ENCODE results near the gene ATRIP.
A peak's percentile ranks its signal among the peaks of the same experiment; 100 is the strongest.
"Not testable (repeated sequence)": the region's sequence is repeated elsewhere in the genome, so short reads cannot be mapped to it uniquely, and the experiment has no call there.

The ATRIP gene

DNA sequence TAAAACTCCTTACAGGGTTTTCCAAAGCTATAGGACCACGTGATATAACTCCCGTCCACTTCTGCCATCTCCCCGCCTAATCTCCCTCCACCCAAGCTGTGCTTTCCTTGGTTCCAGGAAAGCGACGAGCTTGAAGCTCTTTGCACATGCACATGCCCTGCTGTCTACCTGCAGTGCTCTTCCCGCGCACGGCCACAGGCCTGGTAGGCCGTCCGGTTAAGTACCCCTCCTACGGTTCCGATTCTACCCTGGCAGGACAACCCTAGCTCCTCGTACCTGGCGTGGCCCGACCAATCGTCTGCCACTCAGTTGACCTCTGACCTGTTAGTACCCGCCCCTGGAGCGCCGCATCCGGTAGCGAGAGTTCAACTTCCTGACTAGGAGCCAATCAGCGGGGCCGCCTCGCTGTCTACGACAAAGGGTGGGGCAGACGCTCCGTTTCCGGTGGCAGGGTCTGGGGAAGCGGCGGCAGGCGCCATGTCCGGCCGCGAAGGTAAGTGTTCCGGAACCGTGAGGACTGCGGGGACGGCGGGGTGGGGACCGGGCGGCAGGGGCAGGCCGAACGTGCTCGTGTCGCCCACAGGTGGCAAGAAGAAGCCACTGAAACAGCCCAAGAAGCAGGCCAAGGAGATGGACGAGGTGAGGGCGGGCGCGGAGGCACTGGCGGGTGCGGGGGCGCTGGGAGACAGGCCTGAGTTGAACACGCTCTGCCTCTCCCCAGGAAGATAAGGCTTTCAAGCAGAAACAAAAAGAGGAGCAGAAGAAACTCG, 6.5 kb upstream of the ATRIP start, which contains the start of the genes CCDC51 and TMA7:
Gene CCDC51 (minus strand): TSS at position 300 of the 770 bp plus-strand sequence. CDS start 4,991 bp downstream, outside the sequence.
Gene TMA7 (plus strand): TSS at position 438 of the 770 bp plus-strand sequence. CDS start 40 bp downstream, at position 478.
- DNase-seq = peak; percentile 93

DNA sequence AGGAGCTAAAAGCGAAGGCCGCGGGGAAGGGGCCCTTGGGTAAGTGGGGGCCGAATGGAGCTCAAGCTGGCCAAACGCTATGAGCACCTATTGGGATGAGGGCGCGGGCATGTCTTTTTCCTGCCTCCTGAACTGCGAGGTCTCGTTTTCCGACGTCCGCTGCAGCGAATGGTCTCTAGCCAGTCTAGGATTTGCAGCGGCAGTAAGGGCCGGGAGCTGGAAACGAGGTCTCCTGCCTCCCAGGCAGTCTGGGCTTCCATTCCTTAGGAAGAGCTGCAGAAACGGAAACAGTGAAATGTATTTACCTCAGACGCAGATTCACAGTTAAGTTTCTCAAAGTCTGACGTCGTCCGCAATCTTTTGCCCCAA, 6.0 kb upstream of the ATRIP start:
- no peak for DNase-seq

DNA sequence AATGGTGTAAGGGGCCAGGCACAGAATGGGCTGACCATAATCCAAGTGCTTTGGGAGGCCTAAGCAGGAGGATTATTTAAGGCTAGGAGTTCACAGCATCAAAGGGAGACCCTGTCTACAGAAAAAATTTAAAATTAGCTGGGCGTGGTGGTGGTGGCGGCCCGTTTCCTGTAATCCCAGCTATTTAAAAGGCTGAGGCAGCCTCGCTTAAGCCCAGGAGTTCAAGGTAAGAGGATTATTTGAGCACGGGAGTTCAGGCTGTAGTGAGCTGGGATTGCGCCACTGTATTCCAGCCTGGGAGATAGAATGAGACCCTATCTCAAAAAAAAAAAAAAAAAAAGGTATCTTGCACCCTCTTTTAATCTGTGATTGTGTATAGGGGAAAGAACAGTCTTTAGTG, 4.6 kb upstream of the ATRIP start:
- no peak for DNase-seq

DNA sequence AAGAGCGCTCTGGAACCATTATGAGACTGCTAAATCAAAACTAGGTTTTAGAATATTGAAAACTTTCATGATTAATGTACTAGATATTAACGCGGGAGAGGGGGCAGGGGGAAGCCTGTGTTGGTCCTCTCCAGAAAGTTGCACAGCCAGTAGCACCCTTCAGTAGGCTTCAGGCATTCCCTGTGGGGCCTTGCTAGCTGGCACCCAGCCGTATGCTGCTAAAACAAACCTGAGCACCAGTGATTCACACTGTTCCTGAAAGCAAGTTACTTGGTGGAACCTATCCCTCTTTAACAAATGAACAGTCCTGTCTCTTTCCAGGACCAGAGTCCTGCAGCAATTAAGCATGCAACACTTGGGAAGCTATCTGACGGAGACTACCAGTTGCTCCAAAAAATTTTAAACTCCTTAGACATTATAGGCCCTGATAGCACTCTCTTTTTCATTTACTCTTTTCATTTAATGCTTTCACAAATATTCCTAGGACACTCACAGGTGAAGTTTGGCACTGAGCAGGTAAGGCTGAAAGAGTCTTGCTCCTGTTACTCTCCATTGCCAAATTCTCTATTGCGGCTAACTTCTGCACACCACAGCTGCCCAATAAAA, 1.2 kb upstream of the ATRIP start:
- DNase-seq = no peak

DNA sequence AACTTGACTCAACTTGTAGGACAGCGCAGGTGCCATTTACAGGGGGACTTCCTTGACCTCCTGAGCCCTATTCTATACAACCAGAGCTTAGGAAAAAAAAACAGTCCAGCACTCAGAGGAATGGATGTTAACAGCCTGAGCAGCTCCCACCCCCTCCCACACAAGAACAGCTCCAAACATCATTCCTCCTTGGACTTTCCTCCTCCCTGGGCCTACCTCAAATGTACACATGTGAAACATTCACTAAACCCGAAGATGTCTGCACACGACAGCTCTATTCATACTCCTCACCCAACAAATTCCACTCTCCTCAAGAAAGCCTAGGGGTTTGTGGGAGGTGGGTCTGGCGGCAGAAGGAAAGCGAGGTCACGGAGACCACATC, 503 bp upstream of the ATRIP start:
- no peak for DNase-seq

DNA sequence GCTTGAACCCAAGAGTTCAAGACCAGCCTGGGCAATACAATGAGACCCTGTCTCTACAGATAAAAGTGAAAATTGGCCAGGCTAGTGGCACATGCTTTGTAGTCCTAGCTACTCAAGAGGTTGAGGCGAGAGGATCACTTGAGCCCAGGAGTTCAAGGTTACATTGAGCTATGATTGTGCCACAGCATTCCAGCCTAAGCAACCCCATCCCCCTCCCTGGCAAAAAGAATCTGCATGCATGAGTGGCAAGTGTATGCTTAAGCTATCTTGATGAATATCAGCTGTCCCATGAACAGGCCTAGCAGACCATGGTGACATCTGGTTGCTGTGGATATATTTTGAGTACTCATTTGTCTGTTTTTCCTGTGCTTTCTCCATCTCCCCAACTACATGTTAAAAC, 4.7 kb downstream of the ATRIP start:
- no peak for DNase-seq

DNA sequence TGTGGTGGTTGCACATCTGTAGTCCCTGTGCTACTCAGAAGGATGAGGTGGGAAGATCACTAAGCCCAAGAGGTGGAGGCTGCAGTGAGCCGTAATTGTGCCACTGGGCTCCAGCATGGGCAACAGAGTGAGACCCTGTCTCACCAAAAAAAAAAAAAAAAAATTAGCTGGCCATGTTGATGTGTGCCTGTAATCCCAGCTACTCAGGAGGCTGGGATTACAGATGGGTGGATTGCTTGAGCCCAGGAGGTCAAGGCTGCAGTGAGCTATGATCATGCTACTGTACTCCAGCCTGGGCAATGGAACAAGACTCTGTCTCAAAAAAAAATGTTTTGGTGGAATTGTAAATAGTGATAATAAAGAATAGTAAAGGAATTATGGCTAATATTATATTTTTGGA, 9.9 kb downstream of the ATRIP start:
- DNase-seq = no peak

DNA sequence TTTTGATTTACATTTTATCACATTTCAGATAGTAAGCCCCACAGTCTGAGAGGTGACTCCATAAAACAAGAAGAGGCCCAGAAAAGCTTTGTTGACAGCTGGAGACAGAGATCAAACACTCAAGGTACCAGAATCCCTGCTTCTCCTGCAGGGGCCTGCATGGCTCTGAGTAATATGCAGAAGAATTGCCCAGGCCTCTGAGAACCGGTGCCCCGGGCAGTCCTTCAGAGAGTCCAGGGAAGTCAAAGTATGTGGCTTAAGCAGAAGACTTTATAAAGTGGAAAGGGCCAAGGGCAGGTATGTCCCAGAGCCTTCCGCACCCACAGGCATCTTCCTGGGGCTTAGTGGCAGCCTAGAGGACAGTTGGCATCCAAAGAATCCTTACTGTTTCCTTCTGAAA, 12.8 kb downstream of the ATRIP start:
- DNase-seq = no peak

DNA sequence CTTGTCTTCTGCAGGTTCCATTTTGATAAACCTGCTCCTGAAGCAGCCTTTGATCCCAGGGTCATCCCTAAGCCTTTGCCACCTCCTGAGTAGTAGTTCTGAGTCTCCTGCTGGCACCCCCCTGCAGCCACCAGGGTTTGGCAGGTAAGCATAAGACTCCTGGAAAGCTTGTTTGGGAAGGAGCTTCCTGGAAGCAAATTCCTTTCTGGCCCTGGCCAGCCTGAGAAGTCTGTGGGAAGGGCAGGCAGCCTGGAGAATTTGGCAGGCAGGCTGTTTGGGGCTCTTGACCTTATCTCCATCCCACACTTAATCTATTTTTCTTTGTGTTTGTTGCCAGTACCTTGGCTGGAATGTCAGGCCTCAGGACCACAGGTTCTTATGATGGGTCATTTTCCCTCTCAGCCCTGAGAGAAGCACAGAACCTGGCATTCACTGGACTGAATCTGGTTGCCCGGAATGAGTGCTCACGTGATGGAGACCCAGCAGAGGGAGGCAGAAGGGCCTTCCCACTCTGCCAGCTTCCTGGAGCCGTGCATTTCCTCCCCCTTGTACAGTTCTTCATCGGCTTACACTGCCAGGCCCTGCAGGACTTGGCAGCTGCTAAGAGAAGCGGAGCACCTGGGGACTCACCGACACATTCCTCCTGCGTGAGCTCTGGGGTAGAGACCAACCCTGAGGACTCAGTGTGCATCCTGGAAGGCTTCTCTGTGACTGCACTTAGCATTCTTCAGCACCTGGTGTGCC, 13.4 kb downstream of the ATRIP start:
- no peak for DNase-seq

DNA sequence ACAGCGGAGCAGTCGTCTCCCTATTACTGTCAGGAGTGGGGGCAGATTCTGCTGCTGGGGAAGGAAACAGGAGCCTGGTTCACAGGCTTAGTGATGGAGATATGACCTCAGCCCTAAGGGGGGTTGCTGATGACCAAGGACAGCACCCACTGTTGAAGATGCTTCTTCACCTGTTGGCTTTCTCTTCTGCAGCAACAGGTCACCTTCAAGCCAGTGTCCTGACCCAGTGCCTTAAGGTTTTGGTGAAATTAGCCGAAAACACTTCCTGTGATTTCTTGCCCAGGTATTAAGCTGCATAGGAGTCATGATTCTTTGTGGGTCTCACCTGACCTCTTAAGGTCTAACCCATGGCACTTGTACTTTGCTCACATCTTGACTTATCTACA, 14.0 kb downstream of the ATRIP start:
- no peak for DNase-seq

DNA sequence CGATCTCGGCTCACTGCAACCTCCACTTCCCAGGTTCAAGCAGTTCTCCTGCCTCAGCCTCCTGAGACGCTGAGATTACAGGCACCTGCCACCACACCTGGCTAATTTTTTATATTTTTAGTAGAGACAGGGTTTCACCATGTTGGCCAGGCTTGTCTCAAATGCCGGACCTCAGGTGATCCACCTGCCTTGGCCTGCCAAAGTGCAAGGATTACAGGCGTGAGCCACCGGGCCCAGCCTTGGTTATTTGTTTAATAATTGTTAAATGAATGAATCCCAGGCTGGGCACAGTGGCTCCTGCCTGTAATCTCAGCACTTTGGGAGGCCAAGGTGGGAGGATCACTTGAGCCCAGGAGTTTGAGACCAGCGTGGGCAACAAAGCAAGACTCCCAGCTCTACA, 15.2 kb downstream of the ATRIP start:
- not testable (repeated sequence) for DNase-seq

DNA sequence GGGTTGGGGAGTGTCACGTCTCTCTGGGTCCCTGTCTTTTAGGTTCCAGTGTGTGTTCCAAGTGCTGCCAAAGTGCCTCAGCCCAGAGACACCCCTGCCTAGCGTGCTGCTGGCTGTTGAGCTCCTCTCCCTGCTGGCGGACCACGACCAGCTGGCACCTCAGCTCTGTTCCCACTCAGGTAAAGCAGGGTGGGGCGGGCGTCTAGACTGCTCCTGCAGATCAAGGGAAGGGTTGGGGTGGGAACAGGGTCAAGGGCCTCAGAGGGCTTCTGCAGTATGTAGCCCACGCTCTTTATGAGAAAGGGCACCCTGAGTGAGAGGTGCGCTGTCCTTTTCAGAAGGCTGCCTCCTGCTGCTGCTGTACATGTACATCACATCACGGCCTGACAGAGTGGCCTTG, 17.2 kb downstream of the ATRIP start:
- DNase-seq = no peak

DNA sequence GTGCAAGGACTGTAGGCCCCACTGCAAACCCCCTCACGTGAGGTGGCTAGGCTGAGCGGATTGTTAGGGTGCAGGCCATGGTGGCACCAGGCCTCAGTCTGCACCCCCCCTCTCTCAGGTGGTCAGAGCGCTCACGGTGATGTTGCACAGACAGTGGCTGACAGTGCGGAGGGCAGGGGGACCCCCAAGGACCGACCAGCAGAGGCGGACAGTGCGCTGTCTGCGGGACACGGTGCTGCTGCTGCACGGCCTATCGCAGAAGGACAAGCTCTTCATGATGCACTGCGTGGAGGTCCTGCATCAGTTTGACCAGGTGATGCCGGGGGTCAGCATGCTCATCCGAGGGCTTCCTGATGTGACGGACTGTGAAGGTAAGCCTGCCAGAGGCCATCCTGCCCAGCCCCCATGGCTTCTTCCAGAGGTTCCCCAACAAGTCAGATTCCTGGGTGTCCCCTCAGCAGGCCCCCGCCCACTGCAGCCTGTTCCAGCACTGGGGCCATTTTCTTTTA, 18.2 kb downstream of the ATRIP start:
- no peak for DNase-seq

DNA sequence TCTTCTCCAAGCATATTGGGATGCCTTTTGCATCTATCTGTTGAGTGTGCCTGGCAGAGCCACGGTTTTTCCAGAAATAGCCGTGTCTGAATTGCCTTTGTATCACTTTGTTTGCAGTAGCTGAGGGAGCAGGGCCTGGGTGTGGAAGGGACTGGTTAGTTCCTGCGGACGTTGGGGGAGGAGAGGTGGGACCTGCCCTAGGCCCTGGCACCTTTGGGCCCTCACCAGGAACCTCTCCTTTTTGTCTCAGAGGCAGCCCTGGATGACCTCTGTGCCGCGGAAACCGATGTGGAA, 18.6 kb downstream of the ATRIP start:
- DNase-seq = no peak

DNA sequence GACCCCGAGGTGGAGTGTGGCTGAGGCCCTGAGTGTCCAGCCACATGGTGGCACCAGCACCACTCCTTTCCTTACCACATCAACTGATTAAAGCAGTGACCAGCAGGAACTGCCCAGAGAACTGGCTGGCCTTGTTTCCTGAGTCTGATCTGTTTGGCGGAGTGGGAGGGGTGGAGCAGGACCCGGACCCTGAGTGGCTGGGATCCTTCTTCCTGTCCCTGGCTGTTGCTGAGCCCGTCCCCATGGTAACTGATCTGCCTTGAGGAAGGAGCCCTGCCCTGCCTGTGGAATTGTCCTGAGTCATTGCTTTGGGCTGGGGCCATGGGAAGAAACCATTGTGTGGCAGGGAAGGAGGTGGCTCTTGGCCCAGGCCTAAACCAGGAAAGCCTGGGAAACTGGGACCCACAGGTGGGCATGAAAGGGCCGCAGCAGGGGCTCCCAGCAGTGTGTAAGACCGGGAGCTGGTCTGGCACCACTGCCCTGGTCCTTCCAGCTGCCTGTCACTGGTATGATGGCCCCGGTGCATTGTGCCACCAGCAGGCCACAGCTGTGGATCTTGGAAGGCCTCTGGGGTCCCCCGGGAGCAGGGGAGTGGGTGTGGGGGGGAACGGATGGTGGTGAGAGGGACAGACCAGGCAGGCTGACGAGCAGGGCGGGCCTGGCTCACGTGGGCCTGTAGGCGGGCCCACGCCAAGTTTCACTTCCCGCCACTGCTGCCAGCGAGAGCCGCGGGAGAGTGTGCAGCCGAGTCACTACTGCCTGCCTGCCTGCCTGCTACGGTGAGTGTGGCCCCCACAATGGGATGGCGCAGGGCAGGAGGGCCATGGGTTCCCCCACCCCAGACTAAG, 19.2 kb downstream of the ATRIP start:
- peak; percentile 72 for DNase-seq

DNA sequence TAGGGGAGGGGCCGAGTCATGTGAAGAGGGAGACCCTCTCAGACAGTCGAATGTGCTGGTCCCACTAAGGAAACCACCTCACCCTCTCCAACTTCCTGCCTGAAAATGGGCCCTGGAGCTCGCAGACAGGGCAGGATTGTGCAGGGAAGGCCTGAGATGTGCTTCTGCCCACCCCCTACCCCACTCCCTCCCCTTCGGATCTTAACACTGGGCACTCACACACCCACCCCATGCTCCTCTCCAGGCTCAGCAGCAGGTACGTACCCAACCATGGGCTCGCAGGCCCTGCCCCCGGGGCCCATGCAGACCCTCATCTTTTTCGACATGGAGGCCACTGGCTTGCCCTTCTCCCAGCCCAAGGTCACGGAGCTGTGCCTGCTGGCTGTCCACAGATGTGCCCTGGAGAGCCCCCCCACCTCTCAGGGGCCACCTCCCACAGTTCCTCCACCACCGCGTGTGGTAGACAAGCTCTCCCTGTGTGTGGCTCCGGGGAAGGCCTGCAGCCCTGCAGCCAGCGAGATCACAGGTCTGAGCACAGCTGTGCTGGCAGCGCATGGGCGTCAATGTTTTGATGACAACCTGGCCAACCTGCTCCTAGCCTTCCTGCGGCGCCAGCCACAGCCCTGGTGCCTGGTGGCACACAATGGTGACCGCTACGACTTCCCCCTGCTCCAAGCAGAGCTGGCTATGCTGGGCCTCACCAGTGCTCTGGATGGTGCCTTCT, 20.0 kb downstream of the ATRIP start:
- DNase-seq = no peak

DNA sequence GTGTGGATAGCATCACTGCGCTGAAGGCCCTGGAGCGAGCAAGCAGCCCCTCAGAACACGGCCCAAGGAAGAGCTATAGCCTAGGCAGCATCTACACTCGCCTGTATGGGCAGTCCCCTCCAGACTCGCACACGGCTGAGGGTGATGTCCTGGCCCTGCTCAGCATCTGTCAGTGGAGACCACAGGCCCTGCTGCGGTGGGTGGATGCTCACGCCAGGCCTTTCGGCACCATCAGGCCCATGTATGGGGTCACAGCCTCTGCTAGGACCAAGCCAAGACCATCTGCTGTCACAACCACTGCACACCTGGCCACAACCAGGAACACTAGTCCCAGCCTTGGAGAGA, 20.5 kb downstream of the ATRIP start:
- DNase-seq = no peak

DNA sequence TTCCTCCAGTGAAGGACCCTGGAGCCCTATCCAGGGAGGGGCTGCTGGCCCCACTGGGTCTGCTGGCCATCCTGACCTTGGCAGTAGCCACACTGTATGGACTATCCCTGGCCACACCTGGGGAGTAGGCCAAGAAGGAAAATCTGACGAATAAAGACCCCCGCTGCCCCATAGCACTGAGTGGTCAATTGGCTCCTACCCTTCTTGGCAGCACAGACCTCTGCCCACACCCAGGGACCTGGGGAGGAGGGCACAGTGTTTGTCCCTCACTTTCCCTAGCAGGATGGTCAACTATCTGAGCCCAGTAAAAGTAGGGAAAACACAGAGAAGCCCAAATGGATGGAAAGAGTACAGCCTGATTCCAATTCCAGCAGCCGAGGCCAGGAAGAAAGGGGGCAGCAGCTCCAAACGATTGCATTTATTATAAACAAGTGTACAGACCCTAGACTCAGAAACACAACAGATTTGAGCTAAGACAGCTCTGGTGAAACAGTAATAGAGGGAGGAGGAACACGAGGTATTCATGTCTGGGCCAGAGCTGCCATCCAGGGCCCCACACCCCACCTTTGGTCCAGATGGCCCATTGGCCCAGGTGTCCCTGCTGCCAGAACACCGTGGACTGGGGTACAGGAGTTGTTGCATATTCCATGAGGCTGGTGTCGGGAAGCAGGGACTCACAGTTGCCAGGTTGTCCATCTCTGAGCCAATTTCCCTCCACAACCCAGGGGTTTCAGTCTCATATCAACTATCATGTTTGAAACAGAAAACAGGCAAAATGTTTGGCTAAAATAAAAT, 21.1 kb downstream of the ATRIP start:
- no peak for DNase-seq

DNA sequence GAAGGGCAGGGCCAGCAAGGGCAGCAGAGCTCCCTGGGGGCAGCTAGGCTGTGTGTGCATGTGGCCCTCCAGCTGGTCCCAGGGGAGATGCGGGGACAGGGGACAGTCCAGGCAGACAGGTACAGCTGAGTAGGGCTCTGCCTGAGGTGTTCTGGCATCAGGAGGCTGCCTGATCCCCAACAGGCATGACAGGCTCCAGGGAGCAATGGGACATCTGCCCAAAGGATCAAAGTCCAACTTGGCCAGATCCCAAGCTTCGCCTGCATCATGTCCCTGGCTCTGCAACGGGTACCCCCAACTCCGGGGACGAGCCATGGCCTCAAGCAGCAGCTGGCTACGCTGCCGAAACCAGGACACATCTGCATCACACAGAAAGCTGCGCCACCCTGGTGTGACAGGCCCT, 21.8 kb downstream of the ATRIP start:
- DNase-seq = no peak

DNA sequence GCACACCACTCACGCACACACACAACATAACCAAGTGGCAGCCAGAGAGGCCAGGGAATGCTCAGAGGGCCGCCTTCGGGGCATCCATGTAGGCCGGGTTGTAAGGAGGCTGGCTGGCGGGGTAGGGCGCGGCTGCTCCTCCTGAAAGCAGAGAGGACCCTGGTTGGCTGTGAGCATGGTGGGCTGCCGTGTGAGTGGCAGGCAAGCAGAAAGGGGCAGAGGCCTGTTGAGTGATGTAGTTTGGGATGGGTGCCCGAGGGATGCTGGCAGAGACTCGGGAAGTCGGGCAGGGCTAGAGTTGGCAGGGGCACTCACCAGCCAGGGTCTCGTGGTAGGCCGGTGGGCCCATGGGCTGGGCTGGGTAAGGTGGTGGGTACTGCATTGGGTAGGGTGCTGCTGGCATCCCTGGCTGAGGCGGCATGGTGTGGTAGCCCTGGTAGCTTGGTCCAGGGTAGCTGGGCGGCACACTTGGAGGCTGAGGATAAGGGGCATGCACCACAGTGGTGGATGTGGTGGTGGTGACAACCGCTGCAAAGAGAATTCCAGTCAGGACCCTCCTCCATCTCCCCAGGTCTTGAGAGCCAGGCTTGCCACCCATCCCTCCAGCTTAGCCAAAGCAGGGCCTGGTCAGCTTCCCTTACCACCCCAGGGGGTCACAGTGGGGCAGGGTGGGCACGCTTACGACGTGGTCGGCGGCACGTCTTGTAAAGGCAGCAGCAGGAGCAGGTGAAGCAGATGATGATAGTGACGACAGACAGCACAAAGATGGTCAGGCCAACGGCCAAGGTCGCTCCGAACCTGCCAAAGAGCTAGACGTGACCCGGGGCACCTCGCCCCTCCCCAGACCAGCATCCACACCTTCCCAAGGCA, 22.7 kb downstream of the ATRIP start:
- DNase-seq = no peak

DNA sequence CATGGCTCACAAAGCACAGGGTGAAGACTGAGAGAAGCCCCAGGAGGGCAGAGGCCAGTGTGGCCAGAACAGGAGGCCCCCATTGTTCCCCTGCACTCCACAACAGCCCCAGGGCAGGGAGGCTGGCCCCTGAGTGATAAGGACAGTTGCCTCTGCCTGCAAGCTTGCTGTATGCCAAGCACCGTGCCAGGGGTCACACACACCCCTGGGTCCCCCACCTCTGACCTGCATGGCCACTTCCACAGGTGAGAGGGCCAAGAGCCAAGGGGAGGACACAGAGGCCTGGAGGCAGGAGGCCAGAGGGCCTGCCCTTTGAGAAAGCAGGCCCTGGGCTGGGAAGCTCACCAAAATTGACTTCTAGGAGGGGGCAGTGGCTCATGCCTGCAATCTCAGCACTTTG, 23.7 kb downstream of the ATRIP start:
- no peak for DNase-seq
